Parathyroid adenoma (tissue), 2 donors: ENCODE measurements around the gene HK2.

Experiments
- H2AFZ ChIP-seq: fragments of 300-600 bp; sonication (generic); one replicate; pipeline ENCODE4 v1.7.0; 2017; ENCODE audit warnings: antibody characterized with exemption, mild to moderate bottlenecking
- H3K27ac ChIP-seq: fragments of 300-600 bp; sonication (generic); one replicate; pipeline ENCODE4 v1.7.0; 2017
- H3K27me3 ChIP-seq: fragments of 300-600 bp; sonication (generic); one replicate; pipeline ENCODE4 v1.7.0; 2017; ENCODE audit warnings: low read length; ENCODE audit not compliant: control insufficient read depth, insufficient read depth
- H3K36me3 ChIP-seq: fragments of 300-600 bp; sonication (generic); one replicate; pipeline ENCODE4 v1.7.0; 2017; ENCODE audit warnings: low read length; ENCODE audit not compliant: control insufficient read depth, insufficient read depth
- H3K4me1 ChIP-seq: fragments of 300-600 bp; sonication (generic); one replicate; pipeline ENCODE4 v1.7.0; 2017; ENCODE audit warnings: control low read depth
- H3K4me2 ChIP-seq: fragments of 300-600 bp; sonication (generic); one replicate; pipeline ENCODE4 v1.7.0; 2017; ENCODE audit warnings: low read length
- H3K4me3 ChIP-seq: fragments of 300-600 bp; sonication (generic); one replicate; pipeline ENCODE4 v1.7.0; 2017; ENCODE audit warnings: low read depth, low read length
- H3K79me2 ChIP-seq: fragments of 300-600 bp; sonication (generic); one replicate; pipeline ENCODE4 v1.7.0; 2017; ENCODE audit warnings: control low read depth
- H3K9ac ChIP-seq: fragments of 300-600 bp; sonication (generic); one replicate; pipeline ENCODE4 v1.7.0; 2017; ENCODE audit warnings: mild to moderate bottlenecking
- H3K9me3 ChIP-seq: fragments of 300-600 bp; sonication (generic); one replicate; pipeline ENCODE4 v1.7.0; 2017; ENCODE audit warnings: low read length; ENCODE audit not compliant: control insufficient read depth
- CTCF ChIP-seq: fragments of 300-600 bp; sonication (generic); IDR thresholded peaks from one replicate; pipeline ENCODE4 v1.7.0; 2017; ENCODE audit warnings: antibody characterized with exemption, mild to moderate bottlenecking
- donor health status: primary hyperparathyroidism.

HK2 gene

DNA sequence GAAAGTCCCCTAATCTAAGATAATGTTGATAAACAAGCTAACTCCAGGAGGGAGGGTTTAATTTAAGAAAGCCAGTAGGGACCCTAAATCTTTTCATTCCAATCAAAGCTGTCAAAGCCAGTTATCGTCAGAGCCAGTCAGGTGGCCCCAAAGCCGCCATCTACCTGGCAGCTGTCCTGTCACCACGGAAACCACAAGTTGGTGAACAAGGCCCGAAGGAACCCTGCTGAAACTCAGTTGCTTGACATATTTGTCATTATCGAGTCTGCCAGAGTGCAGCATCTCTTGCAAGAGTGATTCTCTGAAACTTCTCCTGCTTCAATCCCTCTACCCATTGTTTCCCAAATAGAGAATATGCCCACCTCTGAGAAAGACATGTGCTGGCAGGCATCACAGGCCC is 93.7 kb downstream of the HK2 start:
- Histone ChIP-seq H3K9ac (no peak overlapping the region), H3K36me3 (no peaks in the 10 kb centered on the region), H3K27me3 (no peaks in the 10 kb centered on the region), H3K4me3 (no peak overlapping the region), H2AFZ (no peak overlapping the region), H3K27ac (no peak overlapping the region), H3K79me2 (no peaks in the 10 kb centered on the region), H3K4me1 (no peaks in the 10 kb centered on the region), H3K4me2 (no peak overlapping the region), H3K9me3 (no peaks in the 10 kb centered on the region)
- TF ChIP-seq CTCF = no peak

DNA sequence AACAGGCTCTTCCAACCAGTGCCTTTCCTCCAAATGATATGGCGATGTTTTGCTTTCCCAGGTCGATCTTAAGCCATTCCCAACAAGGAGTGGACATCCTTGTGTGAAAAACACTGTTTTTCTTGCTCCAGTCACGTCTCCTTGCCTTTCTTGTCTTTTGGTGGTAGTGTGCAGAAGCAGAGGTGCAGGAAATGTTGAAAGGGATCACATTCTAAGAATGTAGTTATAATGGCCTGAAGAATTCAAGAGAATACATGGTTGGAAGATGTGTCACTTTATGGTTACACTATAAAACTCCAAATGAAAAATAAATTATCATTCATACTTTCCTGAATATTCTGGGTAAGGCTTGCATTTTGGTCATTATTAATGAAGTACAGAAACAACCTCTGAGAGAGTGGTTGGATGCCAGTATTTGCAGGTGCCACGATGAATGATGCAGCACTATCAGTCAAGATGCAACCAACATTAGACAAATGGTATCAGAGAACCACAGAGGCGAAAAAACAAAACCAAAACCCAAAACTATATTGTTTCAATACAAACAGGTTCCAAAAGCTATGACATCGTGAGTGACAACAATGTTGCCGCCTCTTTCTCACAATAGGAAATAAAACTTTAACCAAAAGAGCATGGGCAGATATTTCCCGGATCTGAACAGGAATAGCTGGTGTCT is 97.0 kb downstream of the HK2 start:
- no peaks in the 10 kb centered on the region for H3K27me3 ChIP-seq
- no peak overlapping the region for H3K4me3 ChIP-seq
- no peak overlapping the region for H2AFZ ChIP-seq
- no peaks in the 10 kb centered on the region for H3K36me3 ChIP-seq
- no peak overlapping the region for H3K9ac ChIP-seq
- no peak for TF ChIP-seq CTCF
- H3K4me1 ChIP-seq = no peaks in the 10 kb centered on the region
- H3K4me2 ChIP-seq = no peak overlapping the region
- no peak overlapping the region for H3K27ac ChIP-seq
- H3K9me3 ChIP-seq = no peaks in the 10 kb centered on the region
- H3K79me2 ChIP-seq = no peaks in the 10 kb centered on the region

GRCh38 chr2:74931940-74932339 is 98.0 kb downstream of the HK2 start:
- H3K36me3 ChIP-seq = no peaks in the 10 kb centered on the region
- H3K9ac ChIP-seq = no peak overlapping the region
- H3K27ac ChIP-seq = no peak overlapping the region
- H3K4me1 ChIP-seq = no peaks in the 10 kb centered on the region
- no peak overlapping the region for H2AFZ ChIP-seq
- no peaks in the 10 kb centered on the region for H3K79me2 ChIP-seq
- H3K4me3 ChIP-seq = no peak overlapping the region
- no peaks in the 10 kb centered on the region for H3K27me3 ChIP-seq
- H3K4me2 ChIP-seq = no peak overlapping the region
- no peaks in the 10 kb centered on the region for H3K9me3 ChIP-seq
- no peak for TF ChIP-seq CTCF

DNA sequence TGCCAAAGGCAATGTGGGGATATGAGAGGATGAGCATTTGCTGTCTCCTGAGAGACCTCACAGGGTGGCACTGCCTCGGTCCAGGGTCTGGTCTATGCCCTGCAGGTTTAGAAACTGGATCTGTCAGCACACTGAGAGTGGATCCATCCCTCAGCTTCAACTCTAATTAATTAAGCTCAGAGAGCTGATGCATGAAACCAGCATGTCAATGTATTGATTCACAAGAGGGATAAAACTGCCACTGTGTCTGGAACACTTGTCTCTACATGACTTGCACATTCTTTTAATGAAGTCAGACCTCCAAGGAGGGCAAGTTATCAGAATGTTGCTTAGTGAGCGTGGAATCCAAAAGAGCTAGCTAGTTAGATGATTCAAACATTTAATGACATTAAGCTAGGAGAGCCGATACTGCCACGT is 102.1 kb downstream of the HK2 start:
- Histone ChIP-seq H3K4me1 (no peaks in the 10 kb centered on the region), H3K4me3 (no peak overlapping the region), H3K4me2 (no peak overlapping the region), H3K9me3 (no peaks in the 10 kb centered on the region), H3K79me2 (no peaks in the 10 kb centered on the region), H3K27ac (no peak overlapping the region), H3K27me3 (no peaks in the 10 kb centered on the region), H3K36me3 (no peaks in the 10 kb centered on the region), H3K9ac (no peak overlapping the region), H2AFZ (no peak overlapping the region)
- TF ChIP-seq CTCF = no peak

DNA sequence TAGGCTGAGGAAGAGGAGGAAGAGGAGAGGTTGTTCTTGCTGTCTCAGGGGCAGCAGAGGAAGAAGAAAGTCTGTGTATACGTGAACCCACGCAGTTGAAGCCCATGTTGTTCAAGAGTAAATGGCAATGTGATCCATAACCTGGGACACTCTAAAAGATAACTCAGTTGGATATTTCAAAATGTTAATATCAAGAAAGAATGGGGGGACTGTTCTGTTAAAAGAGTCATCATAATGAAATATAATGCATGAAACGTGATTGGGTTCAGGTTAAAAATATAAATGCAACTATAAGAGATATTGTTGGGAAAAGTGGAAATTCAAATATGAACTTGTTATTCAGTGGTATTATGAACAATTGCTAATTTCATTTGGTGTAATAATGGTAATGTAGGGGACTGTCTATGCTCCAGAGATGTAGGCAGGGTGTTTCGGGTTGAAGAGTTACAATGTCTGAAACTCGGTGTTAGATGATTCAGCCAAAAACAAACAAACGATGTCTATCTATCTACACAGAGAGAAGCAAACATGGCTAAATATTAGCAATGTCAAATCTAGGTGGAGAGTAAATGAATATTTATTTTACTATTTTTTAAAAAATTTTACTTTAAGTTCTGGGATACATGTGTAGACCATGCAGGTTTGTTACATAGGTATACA is 103.4 kb downstream of the HK2 start:
- Histone ChIP-seq H3K9me3 (no peaks in the 10 kb centered on the region), H3K9ac (no peak overlapping the region), H3K4me1 (no peaks in the 10 kb centered on the region), H3K27me3 (no peaks in the 10 kb centered on the region), H3K27ac (no peak overlapping the region), H3K36me3 (no peaks in the 10 kb centered on the region), H3K79me2 (no peaks in the 10 kb centered on the region), H3K4me2 (no peak overlapping the region), H3K4me3 (no peak overlapping the region), H2AFZ (no peak overlapping the region)
- no peak for TF ChIP-seq CTCF
